KBM-7 (cell line): ENCODE data around the gene AUH.
A peak's percentile ranks its signal among the peaks of the same experiment; 100 is the strongest.
"Not testable (repeated sequence)": the region's sequence is repeated elsewhere in the genome, so short reads cannot be mapped to it uniquely, and the experiment has no call there.

ENCODE experiments used
- DNase-seq: peaks from one replicate; pipeline ENCODE4 v3.0.0-alpha.2; 2015
- in situ Hi-C: fragments of 300-500 bp; cut with MboI; formaldehyde crosslinking; loops from 2 replicates; pipeline ENCODE4 v1.14.3; 2020; ENCODE audit warnings: low sequenced_read_pairs, low pct_unique_long_range_greater_than_20kb, mixed read lengths

Gene AUH

GRCh38 chr9:91361291-91362050 lies at the start of gene AUH:
Gene AUH, minus strand, starts transcription at chr9:91361918. Its CDS starts 29 bp downstream, at chr9:91361889.
- in situ Hi-C loops, result no loop called here
- DNase-seq, result peak; percentile 68

DNA sequence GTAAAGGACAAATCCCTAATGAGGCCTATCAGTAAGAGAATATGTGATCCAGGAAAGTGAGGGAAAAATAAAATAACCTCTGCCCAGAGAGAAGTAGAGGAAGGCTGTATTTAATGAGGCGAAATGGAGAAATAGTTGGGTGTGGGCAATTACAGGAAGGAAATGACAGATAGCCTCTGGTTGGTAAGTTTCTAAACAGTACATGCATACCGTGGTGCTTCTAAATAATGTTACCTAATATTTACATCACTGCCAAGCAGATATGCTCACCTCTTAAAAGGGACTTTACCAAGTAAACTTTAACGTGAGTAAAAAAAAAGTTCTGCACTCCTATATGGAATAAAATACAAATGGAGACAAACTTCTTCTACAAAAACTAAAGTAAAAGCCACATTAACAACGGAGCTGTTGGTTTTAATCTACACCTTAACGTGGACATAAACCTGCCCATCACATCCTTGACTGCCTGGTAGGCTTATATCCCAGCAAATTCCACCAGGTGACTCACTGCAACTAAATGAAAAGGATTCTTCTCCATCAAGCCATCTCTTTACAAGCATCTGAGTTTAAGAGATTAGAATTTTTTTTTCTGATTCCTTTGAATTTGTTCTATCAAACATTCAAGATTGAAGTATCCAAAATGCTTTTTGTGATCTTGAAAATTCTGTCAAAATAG lies 49.5 kb upstream of the AUH start:
- in situ Hi-C loops, result no loop called here
- peak; percentile 26 for DNase-seq

GRCh38 chr9:91410161-91410560 lies 48.4 kb upstream of the AUH start:
- in situ Hi-C loops, result no loop called here
- no peak for DNase-seq

GRCh38 chr9:91408475-91408874 lies 46.8 kb upstream of the AUH start:
- DNase-seq, result no peak
- in situ Hi-C loops, result no loop called here

- DNase-seq, result no peak
- in situ Hi-C loops, result no loop called here
Measured at GRCh38 chr9:91407580-91408318, 46.0 kb upstream of the AUH start.

DNA sequence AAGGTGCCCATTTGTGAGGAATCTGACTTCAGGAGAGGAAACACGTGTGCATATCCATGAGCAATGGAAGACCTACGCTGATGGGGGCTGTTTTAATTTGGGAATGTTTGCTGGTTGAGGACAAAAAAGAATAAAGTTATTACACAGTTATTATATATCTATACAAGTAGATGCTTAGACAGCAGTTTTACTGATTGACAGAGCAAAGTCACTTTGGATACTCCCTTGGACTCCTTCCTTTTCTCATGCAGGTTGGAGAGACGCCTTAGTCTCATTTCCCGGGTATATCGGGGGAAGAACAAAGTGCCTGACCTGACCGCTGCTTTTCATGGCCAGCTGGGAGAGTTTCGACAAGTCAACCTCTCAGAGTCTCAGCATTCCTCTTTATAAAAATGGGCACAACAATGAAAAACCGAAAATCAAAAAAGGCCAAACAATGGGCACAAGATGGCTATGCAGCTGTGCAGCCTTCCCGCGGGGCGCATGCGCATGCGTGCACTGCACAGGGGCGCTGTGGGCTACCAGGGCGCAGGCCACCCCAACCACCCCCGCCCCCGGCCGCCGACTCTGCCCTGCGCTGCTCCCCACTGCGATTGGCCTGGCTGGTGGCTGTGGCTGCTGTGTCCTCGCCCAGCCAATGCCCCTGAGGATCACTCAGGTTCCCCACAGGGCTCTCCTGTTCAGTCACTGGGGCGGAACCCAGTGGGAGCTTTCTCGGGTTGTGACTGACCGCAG lies 43.8 kb upstream of the AUH start:
- DNase-seq, result no peak
- in situ Hi-C loops, result no loop called here

DNA sequence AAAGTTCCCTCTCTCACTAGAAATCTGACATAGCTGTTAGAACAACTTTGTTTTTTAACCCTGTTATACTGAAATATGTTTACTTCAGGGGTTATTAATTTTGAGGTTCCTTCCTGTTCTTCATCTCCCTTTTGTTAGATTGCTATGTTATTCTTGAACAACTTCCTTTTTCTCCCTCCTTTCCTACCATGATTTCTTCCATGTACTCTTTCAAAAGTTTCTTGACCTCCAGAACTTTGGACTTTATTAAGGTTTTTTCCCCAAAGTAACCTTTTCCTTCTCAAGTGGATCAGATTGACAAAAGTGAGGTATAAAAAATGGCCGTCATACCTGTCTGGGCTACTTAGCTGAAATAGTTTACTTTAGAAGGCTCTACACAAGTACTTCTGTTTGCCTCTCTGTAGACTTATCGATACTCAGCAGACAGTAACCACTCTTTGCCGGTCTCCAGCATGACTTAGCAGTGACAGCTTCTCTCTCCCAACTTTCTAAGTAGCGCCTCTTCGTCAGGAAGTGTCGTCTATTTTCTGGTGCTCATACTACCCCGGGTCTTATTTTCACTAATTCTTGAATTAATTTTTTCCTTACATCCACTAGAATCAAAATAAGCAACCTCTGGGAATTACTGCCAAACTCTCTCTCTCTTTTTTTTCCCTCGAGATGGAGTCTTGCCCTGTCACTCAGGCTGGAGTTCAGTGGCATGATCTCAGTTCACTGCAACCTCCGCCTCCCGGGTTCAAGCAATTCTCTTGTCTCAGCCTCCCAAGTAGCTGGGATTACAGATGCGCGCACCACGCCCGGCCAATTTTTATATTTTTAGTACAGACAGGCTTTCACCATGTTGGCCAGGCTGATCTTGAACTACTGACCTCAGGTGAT lies 42.2 kb upstream of the AUH start:
- in situ Hi-C loops, result no loop called here
- DNase-seq, result peak; percentile 44

- in situ Hi-C loops, result no loop called here
- DNase-seq, result no peak
Measured at GRCh38 chr9:91398926-91399325, 37.2 kb upstream of the AUH start.

GRCh38 chr9:91395553-91396471 lies 34.1 kb upstream of the AUH start:
- DNase-seq, result peak; percentile 35
- in situ Hi-C loops, result no loop called here

DNA sequence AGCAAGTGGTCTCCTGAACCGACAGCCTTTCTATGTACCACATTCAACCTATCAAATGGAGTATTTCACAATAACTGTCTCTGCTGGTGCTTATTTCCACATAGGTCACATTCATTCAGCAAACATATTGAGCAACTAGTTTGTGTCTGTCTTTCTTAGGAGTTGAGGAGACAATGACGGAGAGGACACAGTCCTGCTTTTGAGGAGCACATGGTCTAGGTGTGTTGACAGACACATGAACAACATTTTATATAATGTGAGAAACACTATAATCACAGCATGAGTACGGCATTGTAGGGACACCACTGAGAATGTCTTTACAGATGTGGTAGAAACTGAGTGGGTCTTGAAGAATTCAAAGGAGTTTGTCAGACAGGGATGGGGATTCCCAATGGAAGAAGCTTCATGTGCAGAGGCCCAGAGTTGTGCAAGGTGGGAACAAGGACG lies 33.4 kb upstream of the AUH start:
- in situ Hi-C loops, result no loop called here
- peak; percentile 26 for DNase-seq

DNA sequence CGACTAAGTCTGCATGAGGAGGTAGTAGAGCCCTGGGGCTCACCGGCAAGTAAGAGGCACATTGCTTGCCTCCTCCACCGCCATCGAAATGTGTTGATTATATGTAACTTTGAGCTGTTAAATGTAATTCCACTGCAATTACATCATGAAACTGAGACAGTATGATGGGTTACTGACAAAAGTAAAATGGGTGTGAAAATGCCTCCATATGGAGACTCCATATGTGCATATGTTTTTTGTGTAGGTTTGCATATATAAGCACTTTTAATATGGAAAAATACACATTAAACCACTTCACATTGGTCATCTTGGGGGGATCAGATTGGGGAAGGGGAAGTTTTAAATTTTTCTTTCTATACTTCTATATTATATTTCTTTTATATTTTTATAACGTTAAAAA lies 32.1 kb upstream of the AUH start:
- in situ Hi-C loops, result no loop called here
- no peak for DNase-seq

GRCh38 chr9:91392435-91392834 lies 30.7 kb upstream of the AUH start:
- no peak for DNase-seq
- in situ Hi-C loops, result no loop called here

- in situ Hi-C loops, result no loop called here
- no peak for DNase-seq
Measured at GRCh38 chr9:91391818-91392217, 30.1 kb upstream of the AUH start.

DNA sequence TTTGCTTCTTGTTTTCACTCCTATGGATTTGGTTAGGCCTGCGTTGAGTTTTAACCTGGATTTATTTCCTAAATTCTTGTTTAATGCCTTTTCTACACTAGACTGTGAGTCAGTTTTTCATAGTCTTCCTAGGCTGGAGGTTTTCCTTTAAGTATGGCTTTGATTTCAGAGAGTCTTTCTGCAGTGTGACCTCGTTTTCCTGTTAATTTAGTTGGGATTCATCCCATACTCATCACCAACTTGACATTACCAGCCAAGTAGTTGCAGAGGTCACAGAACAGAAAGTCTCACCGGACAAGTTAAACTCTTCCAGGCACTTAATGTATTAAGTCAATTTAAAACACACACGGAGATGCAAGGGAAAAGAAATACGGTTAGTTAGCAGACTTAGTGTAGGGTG lies 29.7 kb upstream of the AUH start:
- DNase-seq, result no peak
- in situ Hi-C loops, result no loop called here

DNA sequence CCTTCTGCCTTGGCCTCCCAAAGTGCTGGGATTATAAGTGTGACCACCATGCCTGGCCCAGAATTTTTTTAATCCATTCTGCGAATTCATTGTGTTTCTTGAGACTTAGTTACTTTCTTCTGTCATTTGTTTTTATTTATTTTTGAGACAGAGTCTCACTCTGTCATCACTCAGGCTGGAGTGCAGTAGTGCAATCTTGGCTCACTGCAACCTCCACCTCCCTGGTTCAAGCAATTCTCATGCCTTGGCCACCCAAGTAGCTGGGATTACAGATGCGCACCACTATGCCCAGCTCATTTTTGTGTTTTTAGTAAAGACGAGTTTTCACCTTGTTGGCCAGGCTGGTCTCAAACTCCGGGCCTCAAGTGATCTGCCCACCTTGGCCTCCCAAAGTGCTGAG lies 28.0 kb upstream of the AUH start:
- DNase-seq, in situ Hi-C loops: not testable (repeated sequence)

DNA sequence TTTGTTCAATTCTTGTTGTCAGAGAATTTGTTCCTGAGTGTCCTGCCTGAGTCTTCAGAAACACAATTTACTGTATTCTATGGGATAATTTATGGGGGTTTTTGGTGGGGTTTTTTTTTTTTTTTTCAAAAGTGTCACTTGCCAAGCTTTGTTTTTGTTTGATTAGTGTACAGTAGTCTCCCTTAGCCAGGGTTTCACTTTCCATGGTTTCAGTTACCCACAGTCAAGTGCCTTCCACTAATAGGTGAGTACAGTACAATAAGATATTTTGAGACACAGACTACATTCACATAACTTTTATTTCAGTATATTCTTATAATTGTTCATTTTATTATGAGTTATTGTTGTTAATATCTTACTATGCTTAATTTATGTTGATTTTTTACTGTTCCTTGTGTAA lies 25.0 kb upstream of the AUH start:
- no peak for DNase-seq
- in situ Hi-C loops, result no loop called here

GRCh38 chr9:91384954-91385353 lies 23.2 kb upstream of the AUH start:
- no peak for DNase-seq
- in situ Hi-C loops, result no loop called here

DNA sequence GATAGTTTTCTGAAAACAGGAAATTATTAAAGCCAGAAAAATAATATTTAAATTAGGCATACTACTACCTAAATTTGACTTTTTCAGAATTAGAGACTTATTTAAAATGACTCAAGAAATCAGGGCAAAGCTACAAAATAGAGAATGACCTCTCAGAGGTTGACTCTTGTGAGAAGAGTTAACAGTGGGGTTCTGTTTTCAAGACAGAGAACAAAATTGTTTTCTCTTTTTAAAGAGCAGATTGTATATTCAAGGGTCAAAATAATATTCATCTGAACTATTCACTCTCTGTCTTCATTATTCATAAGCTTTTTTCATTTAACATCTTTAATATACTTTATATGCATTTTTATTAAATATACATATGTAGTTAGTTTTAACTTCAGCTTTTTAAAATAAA lies 21.9 kb upstream of the AUH start:
- no peak for DNase-seq
- in situ Hi-C loops, result no loop called here
